Upper lobe of left lung (tissue), 6 donors: ENCODE measurements around the gene PTPN5. TPM values are rescaled to one million over a fixed set of nuclear protein-coding genes. Genes with fewer than 3 reads are reported as not detected.

ENCODE experiments used
- ATAC-seq, 2 donors: fragments of 200-7000 bp; cut with Tn5 transposase; one replicate each; pipeline ENCODE4 v1.9.1; 2022; ENCODE audit warnings: mild to moderate bottlenecking in 2 of 2, moderate library complexity in 2 of 2; ENCODE audit not compliant: low FRiP score in 2 of 2
- DNase-seq, 2 donors: peaks; one replicate each; pipeline ENCODE4 v3.0.0-alpha.2; 2019 to 2020
- H3K27ac ChIP-seq, 4 donors: fragments of 200-600 bp; sonication (generic); one replicate each; pipeline ENCODE4 v1.5.1; 2016 to 2019
- H3K27me3 ChIP-seq, 4 donors: fragments of 200-600 bp; sonication (generic); one replicate each; pipeline ENCODE4 v1.5.1; 2017 to 2019
- H3K36me3 ChIP-seq, 4 donors: fragments of 200-600 bp; sonication (generic); one replicate each; pipeline ENCODE4 v1.5.1; 2016 to 2019
- H3K4me1 ChIP-seq, 4 donors: fragments of 200-600 bp; sonication (generic); one replicate each; pipeline ENCODE4 v1.5.1; 2018 to 2019
- H3K4me3 ChIP-seq, 4 donors: fragments of 200-600 bp; sonication (generic); one replicate each; pipeline ENCODE4 v1.5.1; 2017 to 2019; ENCODE audit warnings: mild to moderate bottlenecking in 2 of 4, moderate library complexity in 1 of 4
- H3K9me3 ChIP-seq, 4 donors: fragments of 200-600 bp; sonication (generic); one replicate each; pipeline ENCODE4 v1.5.1; 2018 to 2019
- CTCF ChIP-seq, 6 experiments: fragments of 450-650 bp in 4 of 6; fragments of 200-600 bp in 2 of 6; sonication (generic) in 2 of 6; IDR thresholded peaks; one replicate each; pipeline ENCODE4 v1.5.1; 2016 to 2019; ENCODE audit warnings: antibody characterized with exemption in 6 of 6
- EP300 ChIP-seq, 4 donors: sonication (generic); formaldehyde crosslinking; IDR thresholded peaks; one replicate each; pipeline ENCODE4 v1.5.1; 2017; ENCODE audit warnings: antibody characterized with exemption in 4 of 4, control low read depth in 2 of 4
- POLR2A ChIP-seq, 4 donors: fragments of 450-650 bp; IDR thresholded peaks; one replicate each; pipeline ENCODE4 v1.5.1; 2016 to 2017; ENCODE audit warnings: antibody characterized with exemption in 4 of 4, mild to moderate bottlenecking in 2 of 4
- POLR2AphosphoS5 ChIP-seq, 2 donors: sonication (generic); formaldehyde crosslinking; IDR thresholded peaks; one replicate each; pipeline ENCODE4 v1.5.1; 2017; ENCODE audit warnings: antibody characterized with exemption in 2 of 2
- WGBS, 2 donors: methylation state at CpG; one replicate each; pipeline ENCODE4 v1.1.5; 2017 to 2018; 5-methylcytosine and 5-hydroxymethylcytosine counted together
- total RNA-seq, 6 donors: library from RNA; depleted of rRNA in 4 of 6; stranded (reverse); fragments of >200 nt in 4 of 6; gene quantifications; one replicate each; pipeline versions ENCODE4 v1.1.0 to v1.2.1, GENCODE V29; 2016 to 2021
- donor health status: DM: no; HTN: no; CAD: no; lungs with moderate emphysema.
- donor health status: DM: no; HTN: yes; CAD: no; lungs with severe emphysema.

Gene PTPN5
- total RNA-seq, 6 donors from 2014 or later: 0.31 to 1.8 (median 1.0) TPM; not detected in 2

- no peaks in the 10 kb centered on the region for H3K27me3 ChIP-seq
- 84 to 86% methylated on average over 6 of the region's 6 CpGs for WGBS, 2 donors
- no peaks in the 10 kb centered on the region for H3K4me1 ChIP-seq
- no peak for ATAC-seq
- no peak overlapping the region for H3K27ac ChIP-seq
- peak in 1 of 2 donors; percentile 59 for DNase-seq
- no peaks in the 10 kb centered on the region for H3K36me3 ChIP-seq
- no peak overlapping the region for H3K4me3 ChIP-seq
- TF ChIP-seq POLR2A (IDR thresholded peaks at IDR 0.05) (no peak), POLR2AphosphoS5 (IDR thresholded peaks at IDR 0.05) (no peak), CTCF (IDR thresholded peaks at IDR 0.05) (no peak), EP300 (IDR thresholded peaks at IDR 0.05) (no peak)
- H3K9me3 ChIP-seq: no peaks in the 10 kb centered on the region
Observed at GRCh38 chr11:18780896-18781295, 10.7 kb downstream of the PTPN5 start.

- TF ChIP-seq CTCF (IDR thresholded peaks at IDR 0.05) (no peak), EP300 (IDR thresholded peaks at IDR 0.05) (no peak), POLR2AphosphoS5 (IDR thresholded peaks at IDR 0.05) (no peak), POLR2A (IDR thresholded peaks at IDR 0.05) (no peak)
- Histone ChIP-seq H3K27me3 (no peaks in the 10 kb centered on the region), H3K36me3 (no peaks in the 10 kb centered on the region), H3K4me1 (no peaks in the 10 kb centered on the region), H3K9me3 (no peaks in the 10 kb centered on the region), H3K4me3 (no peak overlapping the region), H3K27ac (no peak overlapping the region)
- WGBS, 2 donors: 61 to 65% methylated on average over 4 of the region's 4 CpGs
- ATAC-seq: no peak
- no peak for DNase-seq
Observed at GRCh38 chr11:18780329-18780728, 11.3 kb downstream of the PTPN5 start.

- no peak overlapping the region for H3K27ac ChIP-seq
- no peaks in the 10 kb centered on the region for H3K36me3 ChIP-seq
- WGBS, 2 donors: 75 to 80% methylated on average over 4 of the region's 4 CpGs
- no peak overlapping the region for H3K4me3 ChIP-seq
- DNase-seq: no peak
- TF ChIP-seq EP300 (IDR thresholded peaks at IDR 0.05) (no peak), CTCF (IDR thresholded peaks at IDR 0.05) (no peak), POLR2A (IDR thresholded peaks at IDR 0.05) (no peak), POLR2AphosphoS5 (IDR thresholded peaks at IDR 0.05) (no peak)
- no peaks in the 10 kb centered on the region for H3K27me3 ChIP-seq
- H3K4me1 ChIP-seq: no peaks in the 10 kb centered on the region
- H3K9me3 ChIP-seq: no peaks in the 10 kb centered on the region
- no peak for ATAC-seq
Observed at GRCh38 chr11:18778468-18778867, 13.1 kb downstream of the PTPN5 start.

GRCh38 chr11:18776324-18776723 lies 15.3 kb downstream of the PTPN5 start:
- DNase-seq (no peak), ATAC-seq (no peak)
- no peaks in the 10 kb centered on the region for H3K36me3 ChIP-seq
- no peaks in the 10 kb centered on the region for H3K27me3 ChIP-seq
- no peaks in the 10 kb centered on the region for H3K4me1 ChIP-seq
- no peaks in the 10 kb centered on the region for H3K9me3 ChIP-seq
- TF ChIP-seq CTCF (IDR thresholded peaks at IDR 0.05): no peak
- no peak for TF ChIP-seq POLR2A (IDR thresholded peaks at IDR 0.05)
- TF ChIP-seq POLR2AphosphoS5 (IDR thresholded peaks at IDR 0.05): no peak
- TF ChIP-seq EP300 (IDR thresholded peaks at IDR 0.05): no peak
- no peak overlapping the region for H3K4me3 ChIP-seq
- H3K27ac ChIP-seq: no peak overlapping the region
- WGBS, 2 donors: 76% methylated on average over 6 of the region's 6 CpGs

GRCh38 chr11:18775492-18776292 lies 15.9 kb downstream of the PTPN5 start:
- no peaks in the 10 kb centered on the region for H3K9me3 ChIP-seq
- H3K27me3 ChIP-seq: no peaks in the 10 kb centered on the region
- H3K4me3 ChIP-seq: no peak overlapping the region
- ATAC-seq: no peak
- no peaks in the 10 kb centered on the region for H3K4me1 ChIP-seq
- 52 to 55% methylated on average over 16 of the region's 16 CpGs for WGBS, 2 donors
- TF ChIP-seq EP300 (IDR thresholded peaks at IDR 0.05) (no peak), POLR2A (IDR thresholded peaks at IDR 0.05) (no peak), CTCF (IDR thresholded peaks at IDR 0.05) (peak; percentile 13 to 64 (median 52)), POLR2AphosphoS5 (IDR thresholded peaks at IDR 0.05) (no peak)
- no peak overlapping the region for H3K27ac ChIP-seq
- no peaks in the 10 kb centered on the region for H3K36me3 ChIP-seq
- DNase-seq: peak in 1 of 2 donors; percentile 60
